DOHH2 (cell line): Measurements from ENCODE around the gene PLA2G4A.

Experiments used
- H3F3A ChIP-seq: fragments of 200-600 bp; sonication (generic), shearing (Covaris generic); 2 replicates; pipeline ENCODE4 v1.6.0; 2016; ENCODE audit warnings: antibody characterized with exemption, mild to moderate bottlenecking; ENCODE audit not compliant: control insufficient read depth, insufficient read depth
- H3K27ac ChIP-seq: fragments of 200-600 bp; sonication (generic); 2 replicates; pipeline ENCODE4 v1.5.1; 2014; ENCODE audit warnings: low read depth, mild to moderate bottlenecking, low read length, moderate library complexity
- H3K27me3 ChIP-seq: fragments of 200-600 bp; sonication (generic); 2 replicates; pipeline ENCODE4 v1.6.1; 2014; ENCODE audit warnings: mild to moderate bottlenecking, low read length, mixed read lengths; ENCODE audit not compliant: control insufficient read depth
- H3K36me3 ChIP-seq: fragments of 200-600 bp; sonication (generic); 2 replicates; pipeline ENCODE4 v1.6.1; 2014; ENCODE audit warnings: mild to moderate bottlenecking, low read length, moderate library complexity, mixed read lengths; ENCODE audit not compliant: control insufficient read depth
- H3K4me1 ChIP-seq: fragments of 200-600 bp; sonication (generic); 2 replicates; pipeline ENCODE4 v1.6.1; 2014; ENCODE audit warnings: mild to moderate bottlenecking, low read length, mixed read lengths; ENCODE audit not compliant: control insufficient read depth
- H3K4me2 ChIP-seq: fragments of 200-600 bp; sonication (generic); 2 replicates; pipeline ENCODE4 v1.6.0; 2014; ENCODE audit warnings: mild to moderate bottlenecking, low read length, moderate library complexity
- H3K4me3 ChIP-seq: fragments of 200-600 bp; sonication (generic); 2 replicates; pipeline ENCODE4 v1.5.1; 2014; ENCODE audit warnings: mild to moderate bottlenecking, low read length, mixed read lengths
- H3K79me2 ChIP-seq: fragments of 200-600 bp; sonication (generic); 2 replicates; pipeline ENCODE4 v1.6.1; 2014; ENCODE audit warnings: mild to moderate bottlenecking, low read length, mixed read lengths; ENCODE audit not compliant: control insufficient read depth
- H3K9me2 ChIP-seq: fragments of 200-600 bp; sonication (generic); replicated peaks from 2 replicates; pipeline ENCODE4 v1.6.1; 2014; ENCODE audit warnings: mild to moderate bottlenecking, low read length, mixed read lengths; ENCODE audit not compliant: control insufficient read depth
- H3K9me3 ChIP-seq: fragments of 200-600 bp; sonication (generic); 2 replicates; pipeline ENCODE4 v1.6.1; 2014; ENCODE audit warnings: antibody characterized with exemption, low read length, mixed read lengths; ENCODE audit not compliant: control insufficient read depth, insufficient read depth
- H4K20me1 ChIP-seq: fragments of 200-600 bp; sonication (generic); 2 replicates; pipeline ENCODE4 v1.6.0; 2014; ENCODE audit warnings: low read depth, mild to moderate bottlenecking, antibody characterized with exemption, low read length, moderate library complexity; ENCODE audit not compliant: control insufficient read depth, insufficient read depth
- EZH2phosphoT487 ChIP-seq: fragments of 200-600 bp; sonication (generic); IDR thresholded peaks from 2 replicates; pipeline ENCODE4 v1.6.1; 2017; ENCODE audit warnings: borderline replicate concordance, mild to moderate bottlenecking, antibody characterized with exemption, low read length, moderate library complexity, mixed read lengths
- TF ChIP-seq, protein P1 (sequence below): fragments of 200-600 bp; sonication (generic); IDR thresholded peaks from one replicate; pipeline ENCODE4 v1.5.1; 2014; ENCODE audit warnings: antibody characterized with exemption, mild to moderate bottlenecking, low read depth, low read length; ENCODE audit not compliant: poor library complexity, severe bottlenecking

Gene PLA2G4A

DNA sequence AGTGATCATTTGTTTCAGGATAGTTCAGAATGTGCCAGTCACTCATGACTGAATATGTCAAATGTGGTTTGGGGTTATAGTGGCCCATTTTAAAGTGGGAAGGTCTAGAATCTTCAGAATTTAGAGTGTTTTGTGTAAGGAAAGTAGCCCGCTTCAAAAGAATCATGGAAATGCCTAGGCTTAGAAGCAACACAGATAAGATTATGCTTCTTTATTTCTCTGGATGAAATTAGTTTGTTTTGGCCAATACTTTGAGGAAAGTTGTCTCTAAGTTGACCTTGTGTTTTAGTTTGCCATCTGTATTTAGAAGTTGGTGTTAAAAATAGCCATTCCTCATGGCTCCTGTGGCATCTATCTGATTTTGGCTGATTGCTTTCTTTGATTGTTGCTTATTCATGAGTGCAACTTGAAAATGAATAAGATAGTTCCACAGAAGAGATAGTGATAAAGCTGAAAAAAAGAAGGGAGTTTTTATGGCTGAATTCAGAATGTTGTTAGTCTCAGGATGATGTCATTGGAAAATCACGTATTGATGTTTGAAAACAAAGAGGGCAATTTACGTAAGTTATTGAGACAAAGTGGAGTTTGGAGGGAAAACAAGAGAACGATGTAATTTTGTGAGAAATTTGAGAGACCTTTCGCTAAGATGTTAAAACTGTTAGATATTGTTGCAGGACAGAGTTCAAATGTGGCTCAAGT, 71.9 kb downstream of the PLA2G4A start:
- no peaks in the 10 kb centered on the region for H3K4me1 ChIP-seq
- H4K20me1 ChIP-seq = no peaks in the 10 kb centered on the region
- H3K9me3 ChIP-seq = no peaks in the 10 kb centered on the region
- no peaks in the 10 kb centered on the region for H3K79me2 ChIP-seq
- no peak overlapping the region for H3K4me2 ChIP-seq
- no peaks in the 10 kb centered on the region for H3K36me3 ChIP-seq
- no peak overlapping the region for H3K27ac ChIP-seq
- H3K9me2 ChIP-seq = no peaks in the 10 kb centered on the region
- no peaks in the 10 kb centered on the region for H3F3A ChIP-seq
- TF ChIP-seq EZH2phosphoT487 = no peak
- TF ChIP-seq, protein P1, sequence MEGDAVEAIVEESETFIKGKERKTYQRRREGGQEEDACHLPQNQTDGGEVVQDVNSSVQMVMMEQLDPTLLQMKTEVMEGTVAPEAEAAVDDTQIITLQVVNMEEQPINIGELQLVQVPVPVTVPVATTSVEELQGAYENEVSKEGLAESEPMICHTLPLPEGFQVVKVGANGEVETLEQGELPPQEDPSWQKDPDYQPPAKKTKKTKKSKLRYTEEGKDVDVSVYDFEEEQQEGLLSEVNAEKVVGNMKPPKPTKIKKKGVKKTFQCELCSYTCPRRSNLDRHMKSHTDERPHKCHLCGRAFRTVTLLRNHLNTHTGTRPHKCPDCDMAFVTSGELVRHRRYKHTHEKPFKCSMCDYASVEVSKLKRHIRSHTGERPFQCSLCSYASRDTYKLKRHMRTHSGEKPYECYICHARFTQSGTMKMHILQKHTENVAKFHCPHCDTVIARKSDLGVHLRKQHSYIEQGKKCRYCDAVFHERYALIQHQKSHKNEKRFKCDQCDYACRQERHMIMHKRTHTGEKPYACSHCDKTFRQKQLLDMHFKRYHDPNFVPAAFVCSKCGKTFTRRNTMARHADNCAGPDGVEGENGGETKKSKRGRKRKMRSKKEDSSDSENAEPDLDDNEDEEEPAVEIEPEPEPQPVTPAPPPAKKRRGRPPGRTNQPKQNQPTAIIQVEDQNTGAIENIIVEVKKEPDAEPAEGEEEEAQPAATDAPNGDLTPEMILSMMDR = no peak
- no peak overlapping the region for H3K4me3 ChIP-seq
- no peaks in the 10 kb centered on the region for H3K27me3 ChIP-seq

DNA sequence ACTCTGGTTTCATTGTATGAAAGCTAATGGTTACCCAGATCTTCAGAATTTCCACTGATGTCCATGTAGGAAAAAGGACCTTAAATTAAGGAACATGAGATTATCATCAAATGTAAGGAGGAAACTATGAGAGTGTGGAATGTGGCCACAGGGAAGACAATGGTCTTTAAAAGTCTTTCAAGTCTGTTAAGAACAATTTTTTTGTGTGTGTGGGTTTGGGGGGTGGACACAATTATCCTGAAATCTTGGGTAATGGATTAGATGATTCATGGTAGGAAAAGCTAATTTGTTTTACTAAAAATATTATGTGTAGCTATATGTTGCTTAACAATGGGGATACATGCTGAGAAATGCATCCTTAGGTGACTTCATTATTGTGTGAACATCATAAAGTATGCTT, 72.9 kb downstream of the PLA2G4A start:
- Histone ChIP-seq H3K4me2 (no peak overlapping the region), H3K9me2 (no peaks in the 10 kb centered on the region), H3K36me3 (no peaks in the 10 kb centered on the region), H3K4me3 (no peak overlapping the region), H3K9me3 (no peaks in the 10 kb centered on the region), H3K27ac (no peak overlapping the region), H3K4me1 (no peaks in the 10 kb centered on the region), H3K27me3 (no peaks in the 10 kb centered on the region), H3F3A (no peaks in the 10 kb centered on the region), H3K79me2 (no peaks in the 10 kb centered on the region), H4K20me1 (no peaks in the 10 kb centered on the region)
- TF ChIP-seq, protein P1 = no peak
- TF ChIP-seq EZH2phosphoT487 = no peak

DNA sequence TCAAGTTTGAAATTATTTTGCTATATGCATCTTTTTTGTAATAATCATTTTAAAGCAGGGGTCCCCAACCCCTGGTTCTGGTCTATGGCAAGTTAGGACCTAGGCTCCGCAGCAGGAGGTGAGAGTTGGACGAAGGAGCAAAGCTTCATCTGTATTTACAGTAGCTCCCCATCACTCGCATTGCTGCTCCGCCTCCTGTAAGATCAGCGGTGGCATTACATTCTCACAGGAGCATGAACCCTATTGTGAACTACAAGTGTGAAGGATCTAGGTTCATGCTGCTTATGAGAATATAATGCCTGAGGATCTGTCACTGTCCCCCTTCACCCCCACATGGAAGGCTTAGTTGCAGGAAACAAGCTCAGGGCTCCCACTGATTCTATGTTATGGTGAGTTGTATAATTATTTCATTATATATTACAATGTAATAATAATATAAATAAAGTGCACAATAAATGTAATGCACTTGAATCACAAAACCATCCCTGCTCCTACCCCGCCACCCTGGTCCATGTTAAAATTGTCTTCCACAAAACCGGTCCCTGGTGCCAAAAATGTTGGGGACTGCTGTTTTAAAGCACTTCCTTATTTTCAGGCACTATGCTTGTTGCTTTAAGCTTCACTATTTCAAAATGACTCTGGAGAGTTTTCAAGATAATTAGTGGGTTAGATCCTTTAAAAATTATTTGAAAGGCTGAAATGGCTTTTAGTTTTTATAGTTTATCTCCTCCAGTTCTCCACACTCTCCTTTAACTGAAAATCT, 74.8 kb downstream of the PLA2G4A start:
- H3K4me2 ChIP-seq = no peak overlapping the region
- no peaks in the 10 kb centered on the region for H3K4me1 ChIP-seq
- no peaks in the 10 kb centered on the region for H3K79me2 ChIP-seq
- H3K27ac ChIP-seq = no peak overlapping the region
- no peaks in the 10 kb centered on the region for H3F3A ChIP-seq
- no peaks in the 10 kb centered on the region for H3K9me3 ChIP-seq
- no peak overlapping the region for H3K4me3 ChIP-seq
- H4K20me1 ChIP-seq = no peaks in the 10 kb centered on the region
- no peaks in the 10 kb centered on the region for H3K27me3 ChIP-seq
- no peak for TF ChIP-seq EZH2phosphoT487
- TF ChIP-seq, protein P1 = no peak
- no peaks in the 10 kb centered on the region for H3K9me2 ChIP-seq
- H3K36me3 ChIP-seq = no peaks in the 10 kb centered on the region
